Right lobe of liver (tissue), 6 donors: ENCODE measurements around the gene BRD4. TPM values are rescaled to one million over a fixed set of nuclear protein-coding genes. Genes with fewer than 3 reads are reported as not detected.
A peak's percentile ranks its signal among the peaks of the same experiment; 100 is the strongest.

ENCODE experiments used
- ATAC-seq, 4 donors: fragments of 200-7000 bp; cut with Tn5 transposase; one replicate each; pipeline ENCODE4 v1.9.1; 2020; ENCODE audit warnings: mild to moderate bottlenecking in 4 of 4, moderate library complexity in 4 of 4
- DNase-seq, 3 donors: peaks; one replicate each; pipeline ENCODE4 v3.0.0-alpha.2; 2020
- H3K27ac ChIP-seq, 3 donors: fragments of 200-600 bp; one replicate each; pipeline ENCODE4 v1.8.0; 2022
- H3K27me3 ChIP-seq, 2 donors: fragments of 200-600 bp; one replicate each; pipeline ENCODE4 v1.8.0; 2022
- H3K36me3 ChIP-seq, 4 donors: fragments of 200-600 bp; sonication (generic) in 1 of 4; one replicate each; pipeline versions ENCODE4 v1.5.1 to v1.8.0; 2017 to 2022; ENCODE audit warnings: control low read depth in 1 of 4
- H3K4me1 ChIP-seq, 4 donors: fragments of 200-600 bp; sonication (generic) in 1 of 4; one replicate each; pipeline versions ENCODE4 v1.5.1 to v1.8.0; 2017 to 2022; ENCODE audit warnings: control low read depth in 1 of 4
- H3K4me3 ChIP-seq, 3 donors: fragments of 200-600 bp; one replicate each; pipeline ENCODE4 v1.8.0; 2022
- H3K9me3 ChIP-seq, 4 donors: fragments of 200-600 bp; sonication (generic) in 1 of 4; one replicate each; pipeline versions ENCODE4 v1.5.1 to v1.8.0; 2017 to 2022; ENCODE audit warnings: control low read depth in 1 of 4
- POLR2A ChIP-seq: fragments of 450-650 bp; IDR thresholded peaks from one replicate; pipeline ENCODE4 v1.6.1; 2017; ENCODE audit warnings: antibody characterized with exemption, mild to moderate bottlenecking
- WGBS: methylation state at CpG from one replicate; pipeline ENCODE4 v1.1.6; 2018; ENCODE audit warnings: low coverage, low lambda C conversion rate; ENCODE audit not compliant: insufficient coverage; ENCODE audit errors: missing lambda C conversion rate; 5-methylcytosine and 5-hydroxymethylcytosine counted together
- intact Hi-C, 2 donors: fragments of 100-400 bp; cut with DNase I; formaldehyde crosslinking; loops; one replicate each; pipeline versions ENCODE4 v1.11.2 to v1.14.1; 2022
- total RNA-seq, 6 experiments: library from RNA; depleted of rRNA in 2 of 6; stranded (reverse); fragments of >200 nt in 2 of 6; fragmentation: NEBNext Ultra II Directional in 3 of 6; extraction: Animal tissue kit (Norgen Biotek cat#: 25700) in 3 of 6; gene quantifications; one replicate each; pipeline versions ENCODE4 v1.1.0 to v1.2.4, GENCODE V29; 2016 to 2023
- TF ChIP-seq, protein P1 (sequence below), 4 donors: fragments of 200-600 bp in 3 of 4; fragments of 450-650 bp in 1 of 4; IDR thresholded peaks; one replicate each; pipeline versions ENCODE4 v1.5.1 to v1.8.0; 2016 to 2022; ENCODE audit warnings: antibody characterized with exemption in 4 of 4, mild to moderate bottlenecking in 2 of 4
- donor health status: DM: no; HTN: yes; CAD: no.
- donor health status: DM: no; HTN: no; CAD: no.
- donor health status: DM: no; HTN: no; CAD: no.
- donor health status: DM: no; HTN: yes; CAD: no.
- donor health status: DM: no; HTN: yes; CAD: no.

The BRD4 gene
- total RNA-seq, 6 experiments from 2014 or later: 20.0 to 52.6 (median 40.6) TPM

- TF ChIP-seq POLR2A: no peak
- TF ChIP-seq, protein P1, sequence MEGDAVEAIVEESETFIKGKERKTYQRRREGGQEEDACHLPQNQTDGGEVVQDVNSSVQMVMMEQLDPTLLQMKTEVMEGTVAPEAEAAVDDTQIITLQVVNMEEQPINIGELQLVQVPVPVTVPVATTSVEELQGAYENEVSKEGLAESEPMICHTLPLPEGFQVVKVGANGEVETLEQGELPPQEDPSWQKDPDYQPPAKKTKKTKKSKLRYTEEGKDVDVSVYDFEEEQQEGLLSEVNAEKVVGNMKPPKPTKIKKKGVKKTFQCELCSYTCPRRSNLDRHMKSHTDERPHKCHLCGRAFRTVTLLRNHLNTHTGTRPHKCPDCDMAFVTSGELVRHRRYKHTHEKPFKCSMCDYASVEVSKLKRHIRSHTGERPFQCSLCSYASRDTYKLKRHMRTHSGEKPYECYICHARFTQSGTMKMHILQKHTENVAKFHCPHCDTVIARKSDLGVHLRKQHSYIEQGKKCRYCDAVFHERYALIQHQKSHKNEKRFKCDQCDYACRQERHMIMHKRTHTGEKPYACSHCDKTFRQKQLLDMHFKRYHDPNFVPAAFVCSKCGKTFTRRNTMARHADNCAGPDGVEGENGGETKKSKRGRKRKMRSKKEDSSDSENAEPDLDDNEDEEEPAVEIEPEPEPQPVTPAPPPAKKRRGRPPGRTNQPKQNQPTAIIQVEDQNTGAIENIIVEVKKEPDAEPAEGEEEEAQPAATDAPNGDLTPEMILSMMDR (IDR thresholded peaks at IDR 0.05): peak in 3 of 4 donors; percentile 6 to 34 (median 23)
- Histone ChIP-seq H3K27me3 (no peaks in the 10 kb centered on the region), H3K27ac (peak overlapping the region; percentile 5 to 39 (median 34)), H3K4me3 (no peak overlapping the region), H3K36me3 (no peaks in the 10 kb centered on the region), H3K4me1 (peaks cover 0 to 97% (median 32%) of the 10 kb centered on the region in 4 donors), H3K9me3 (no peaks in the 10 kb centered on the region)
- ATAC-seq: peak; percentile 82 to 87 (median 84)
- WGBS: 5% methylated on average over 12 of the region's 12 CpGs
- peak; percentile 86 to 88 (median 86) for DNase-seq
- intact Hi-C loops: no loop called here
These were observed 51.2 kb downstream of the BRD4 start for GRCh38 chr19:15280915-15281683.

DNA sequence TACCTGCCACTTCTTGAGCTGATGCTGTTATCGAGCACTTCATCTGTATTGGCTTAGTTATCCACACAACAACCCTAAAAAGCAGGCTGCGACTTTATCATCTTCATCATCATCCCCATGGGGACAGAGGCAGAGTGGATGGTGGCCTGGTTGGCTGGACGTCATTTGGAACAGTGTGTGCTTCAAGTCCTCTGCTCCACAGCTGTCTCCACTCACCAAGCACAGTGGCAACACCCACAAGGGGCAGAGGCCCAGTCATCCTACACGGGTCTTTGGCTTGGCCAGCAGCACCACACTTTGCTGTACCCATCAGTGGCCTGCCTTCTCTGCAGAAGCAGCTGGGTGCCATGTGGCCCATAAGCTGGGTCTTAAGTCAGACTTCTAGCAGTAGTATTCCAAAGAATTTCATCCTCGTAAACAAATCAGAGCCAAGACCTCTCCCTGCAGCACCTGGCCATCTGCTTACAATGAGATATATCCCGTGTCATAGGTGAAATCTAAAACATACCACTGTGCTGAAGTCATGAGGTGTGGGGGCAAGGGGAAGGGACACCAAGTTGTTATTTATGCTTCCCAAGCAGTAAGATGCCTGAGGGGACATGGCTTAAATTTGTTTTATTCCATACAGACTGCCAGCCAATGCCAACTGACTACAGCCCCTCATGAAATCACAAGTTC, 52.2 kb downstream of the BRD4 start:
- no peak for ATAC-seq
- Histone ChIP-seq H3K4me3 (no peak overlapping the region), H3K36me3 (no peaks in the 10 kb centered on the region), H3K27me3 (no peaks in the 10 kb centered on the region), H3K9me3 (no peaks in the 10 kb centered on the region), H3K4me1 (peaks cover 0 to 99% (median 30%) of the 10 kb centered on the region in 4 donors), H3K27ac (peak overlapping the region in 1 of 3 donors; percentile 39)
- TF ChIP-seq POLR2A: no peak
- TF ChIP-seq, protein P1 (IDR thresholded peaks at IDR 0.05): no peak
- intact Hi-C loops: no loop called here
- 69% methylated on average over 5 of the region's 6 CpGs for WGBS
- peak in 1 of 3 donors; percentile 39 for DNase-seq

- H3K27ac ChIP-seq: no peak overlapping the region
- H3K4me3 ChIP-seq: no peak overlapping the region
- DNase-seq (peak in 1 of 3 donors; percentile 1), ATAC-seq (no peak)
- no peaks in the 10 kb centered on the region for H3K27me3 ChIP-seq
- H3K36me3 ChIP-seq: no peaks in the 10 kb centered on the region
- TF ChIP-seq, protein P1 (IDR thresholded peaks at IDR 0.05): no peak
- no peak for TF ChIP-seq POLR2A
- no peaks in the 10 kb centered on the region for H3K9me3 ChIP-seq
- peaks cover 0 to 96% (median 32%) of the 10 kb centered on the region in 4 donors for H3K4me1 ChIP-seq
- intact Hi-C loops: no loop called here
- WGBS: 69% methylated on average over 3 of the region's 4 CpGs
These were observed 52.9 kb downstream of the BRD4 start for GRCh38 chr19:15279326-15279904.

GRCh38 chr19:15276620-15277215, 55.6 kb downstream of the BRD4 start:
- Histone ChIP-seq H3K4me3 (no peak overlapping the region), H3K27me3 (no peaks in the 10 kb centered on the region), H3K27ac (no peak overlapping the region), H3K9me3 (no peaks in the 10 kb centered on the region), H3K4me1 (peaks cover 0 to 75% (median 27%) of the 10 kb centered on the region in 4 donors), H3K36me3 (peaks cover 0 to 12% (median 5%) of the 10 kb centered on the region in 4 donors)
- TF ChIP-seq, protein P1 (IDR thresholded peaks at IDR 0.05): no peak
- no peak for TF ChIP-seq POLR2A
- ATAC-seq: peak; percentile 55 to 70 (median 63)
- WGBS: 45% methylated on average over 11 of the region's 11 CpGs
- peak in 1 of 3 donors; percentile 67 for DNase-seq
- intact Hi-C loops: no loop called here
